ENCODE results near the gene BTBD6.
"Not testable (repeated sequence)": the region's sequence is repeated elsewhere in the genome, so short reads cannot be mapped to it uniquely, and the experiment has no call there.

Gene BTBD6

GRCh38 chr14:105294142-105294597 lies 45.8 kb downstream of the BTBD6 start:
- no peak for DNase-seq (ENCODE audit: low read depth)

GRCh38 chr14:105297311-105297710 lies 49.0 kb downstream of the BTBD6 start:
- DNase-seq (ENCODE audit: low read depth), result not testable (repeated sequence)

GRCh38 chr14:105299654-105300541 lies 51.6 kb downstream of the BTBD6 start:
- DNase-seq (ENCODE audit: low read depth), result no peak

All from fibroblast of the conjunctiva (primary cell).